Tibial artery (tissue), 4 donors: ENCODE results near the gene ARHGEF28.

Experiments
- DNase-seq, 2 donors: peaks; one replicate each; pipeline ENCODE4 v3.0.0-alpha.2; 2019
- H3K27ac ChIP-seq, 2 donors: fragments of 200-600 bp; sonication (generic) in 1 of 2; 1 replicate in 1 of 2; 2 replicates in 1 of 2; pipeline ENCODE4 v1.5.1; 2018 to 2019; ENCODE audit warnings: mild to moderate bottlenecking in 1 of 2
- H3K27me3 ChIP-seq, 2 donors: fragments of 200-600 bp; sonication (generic) in 1 of 2; one replicate each; pipeline versions ENCODE4 v1.5.1 to v1.6.0; 2016 to 2019
- H3K36me3 ChIP-seq, 3 donors: fragments of 200-600 bp; sonication (generic) in 2 of 3; one replicate each; pipeline ENCODE4 v1.5.1; 2016 to 2019; ENCODE audit warnings: mild to moderate bottlenecking in 2 of 3
- H3K4me1 ChIP-seq, 4 donors: fragments of 200-600 bp; sonication (generic) in 2 of 4; 1 replicate in 3 of 4; 2 replicates in 1 of 4; pipeline ENCODE4 v1.5.1; 2016 to 2019
- H3K4me3 ChIP-seq, 2 donors: fragments of 200-600 bp; sonication (generic) in 1 of 2; 1 replicate in 1 of 2; 2 replicates in 1 of 2; pipeline ENCODE4 v1.5.1; 2018 to 2019; ENCODE audit warnings: mild to moderate bottlenecking in 2 of 2
- H3K9me3 ChIP-seq, 3 donors: fragments of 200-600 bp; sonication (generic) in 1 of 3; one replicate each; pipeline ENCODE4 v1.5.1; 2016 to 2019
- intact Hi-C: fragments of 100-400 bp; cut with DNase I; formaldehyde crosslinking; loops from one replicate; pipeline ENCODE4 v1.15.0; 2023; ENCODE audit warnings: low total_unique reads
- TF ChIP-seq, protein P1 (sequence below), 2 experiments: fragments of 200-600 bp in 1 of 2; fragments of 450-650 bp in 1 of 2; IDR thresholded peaks; one replicate each; pipeline ENCODE4 v1.5.1; 2017 to 2019; ENCODE audit warnings: antibody characterized with exemption in 2 of 2, mild to moderate bottlenecking in 1 of 2, moderate library complexity in 1 of 2

The ARHGEF28 gene

GRCh38 chr5:73828465-73828864 lies 202.5 kb downstream of the ARHGEF28 start:
- Histone ChIP-seq H3K36me3 (no peaks in the 10 kb centered on the region), H3K4me1 (peaks cover 0 to 18% (median 6%) of the 10 kb centered on the region in 4 donors), H3K9me3 (no peaks in the 10 kb centered on the region), H3K4me3 (no peak overlapping the region), H3K27ac (no peak overlapping the region), H3K27me3 (no peaks in the 10 kb centered on the region)
- intact Hi-C loops: no loop called here
- no peak for DNase-seq
- TF ChIP-seq, protein P1, sequence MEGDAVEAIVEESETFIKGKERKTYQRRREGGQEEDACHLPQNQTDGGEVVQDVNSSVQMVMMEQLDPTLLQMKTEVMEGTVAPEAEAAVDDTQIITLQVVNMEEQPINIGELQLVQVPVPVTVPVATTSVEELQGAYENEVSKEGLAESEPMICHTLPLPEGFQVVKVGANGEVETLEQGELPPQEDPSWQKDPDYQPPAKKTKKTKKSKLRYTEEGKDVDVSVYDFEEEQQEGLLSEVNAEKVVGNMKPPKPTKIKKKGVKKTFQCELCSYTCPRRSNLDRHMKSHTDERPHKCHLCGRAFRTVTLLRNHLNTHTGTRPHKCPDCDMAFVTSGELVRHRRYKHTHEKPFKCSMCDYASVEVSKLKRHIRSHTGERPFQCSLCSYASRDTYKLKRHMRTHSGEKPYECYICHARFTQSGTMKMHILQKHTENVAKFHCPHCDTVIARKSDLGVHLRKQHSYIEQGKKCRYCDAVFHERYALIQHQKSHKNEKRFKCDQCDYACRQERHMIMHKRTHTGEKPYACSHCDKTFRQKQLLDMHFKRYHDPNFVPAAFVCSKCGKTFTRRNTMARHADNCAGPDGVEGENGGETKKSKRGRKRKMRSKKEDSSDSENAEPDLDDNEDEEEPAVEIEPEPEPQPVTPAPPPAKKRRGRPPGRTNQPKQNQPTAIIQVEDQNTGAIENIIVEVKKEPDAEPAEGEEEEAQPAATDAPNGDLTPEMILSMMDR (IDR thresholded peaks at IDR 0.05): no peak

DNA sequence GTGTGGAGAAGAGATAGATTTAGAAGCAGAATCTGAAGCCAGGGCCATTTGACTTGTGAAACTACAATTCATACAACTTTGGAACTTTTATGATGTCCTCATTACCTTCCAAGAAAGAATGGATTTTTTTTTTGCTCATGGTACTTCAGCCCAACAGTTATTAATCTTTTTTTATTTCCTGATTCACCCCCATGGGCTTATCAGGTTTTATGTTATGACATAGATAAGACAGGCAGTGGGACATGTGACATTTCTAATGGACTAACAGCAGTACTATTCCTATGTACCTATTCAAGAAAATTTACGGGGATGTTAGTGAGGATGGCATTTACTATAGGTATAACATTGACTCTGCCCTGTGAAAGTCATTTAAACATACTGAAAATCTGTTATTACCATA lies 204.7 kb downstream of the ARHGEF28 start:
- Histone ChIP-seq H3K4me3 (no peak overlapping the region), H3K27ac (no peak overlapping the region), H3K4me1 (peaks cover 0 to 18% (median 6%) of the 10 kb centered on the region in 4 donors), H3K36me3 (peaks cover 0 to 4% (median 0%) of the 10 kb centered on the region in 3 donors), H3K9me3 (no peaks in the 10 kb centered on the region), H3K27me3 (no peaks in the 10 kb centered on the region)
- DNase-seq: no peak
- intact Hi-C loops: no loop called here
- TF ChIP-seq, protein P1 (IDR thresholded peaks at IDR 0.05): no peak

GRCh38 chr5:73831066-73831465 lies 205.1 kb downstream of the ARHGEF28 start:
- TF ChIP-seq, protein P1 (IDR thresholded peaks at IDR 0.05): no peak
- DNase-seq: no peak
- Histone ChIP-seq H3K27me3 (no peaks in the 10 kb centered on the region), H3K36me3 (peaks cover 0 to 4% (median 0%) of the 10 kb centered on the region in 3 donors), H3K4me3 (no peak overlapping the region), H3K9me3 (no peaks in the 10 kb centered on the region), H3K27ac (no peak overlapping the region), H3K4me1 (peaks cover 0 to 14% (median 5%) of the 10 kb centered on the region in 4 donors)
- intact Hi-C loops: no loop called here

DNA sequence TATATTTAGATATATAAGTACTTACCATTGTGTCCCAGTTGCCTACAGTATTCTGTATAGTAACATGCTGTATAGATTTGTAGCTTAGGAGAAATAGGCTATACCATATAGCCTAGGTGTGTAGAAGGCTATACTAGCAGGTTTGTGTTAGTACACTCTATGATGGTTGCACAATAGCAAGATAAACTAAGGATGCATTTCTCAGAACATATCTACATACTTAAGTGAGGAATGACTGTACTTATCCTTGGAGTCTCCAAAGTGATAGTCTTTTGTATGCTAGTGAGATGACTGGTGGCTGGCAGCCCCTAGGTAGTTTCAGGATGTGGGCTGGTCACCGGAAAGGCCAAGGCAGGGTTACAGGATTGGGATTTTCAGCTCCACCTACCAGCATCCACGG lies 208.7 kb downstream of the ARHGEF28 start:
- TF ChIP-seq, protein P1 (IDR thresholded peaks at IDR 0.05): no peak
- intact Hi-C loops: no loop called here
- no peaks in the 10 kb centered on the region for H3K4me1 ChIP-seq
- H3K36me3 ChIP-seq: peaks cover 0 to 4% (median 0%) of the 10 kb centered on the region in 3 donors
- no peak overlapping the region for H3K4me3 ChIP-seq
- peaks cover 0 to 3% (median 0%) of the 10 kb centered on the region in 3 donors for H3K9me3 ChIP-seq
- no peaks in the 10 kb centered on the region for H3K27me3 ChIP-seq
- DNase-seq: no peak
- H3K27ac ChIP-seq: no peak overlapping the region

- H3K4me3 ChIP-seq: no peak overlapping the region
- TF ChIP-seq, protein P1 (IDR thresholded peaks at IDR 0.05): no peak
- no peaks in the 10 kb centered on the region for H3K27me3 ChIP-seq
- intact Hi-C loops: no loop called here
- H3K9me3 ChIP-seq: peaks cover 0 to 3% (median 0%) of the 10 kb centered on the region in 3 donors
- no peak for DNase-seq
- H3K36me3 ChIP-seq: peaks cover 0 to 4% (median 1%) of the 10 kb centered on the region in 3 donors
- H3K4me1 ChIP-seq: no peaks in the 10 kb centered on the region
- H3K27ac ChIP-seq: no peak overlapping the region
Observed at GRCh38 chr5:73835726-73836125, 209.7 kb downstream of the ARHGEF28 start.

GRCh38 chr5:73836607-73837006 lies 210.6 kb downstream of the ARHGEF28 start:
- Histone ChIP-seq H3K9me3 (peaks cover 0 to 3% (median 0%) of the 10 kb centered on the region in 3 donors), H3K4me1 (no peaks in the 10 kb centered on the region), H3K27me3 (no peaks in the 10 kb centered on the region), H3K27ac (no peak overlapping the region), H3K36me3 (peaks cover 0 to 6% (median 4%) of the 10 kb centered on the region in 3 donors), H3K4me3 (no peak overlapping the region)
- TF ChIP-seq, protein P1 (IDR thresholded peaks at IDR 0.05): no peak
- intact Hi-C loops: no loop called here
- no peak for DNase-seq
